CD4-positive, alpha-beta memory T cell (primary cell): ENCODE measurements around the gene CCDC83. TPM values are rescaled to one million over a fixed set of nuclear protein-coding genes. Genes with fewer than 3 reads are reported as not detected.

Source experiments
- CTCF ChIA-PET: fragments of 350-600 bp; sonication (Branson Sonifier 250); formaldehyde crosslinking; loops from one replicate; lab custom pipeline; 2021; ENCODE audit warnings: inconsistent platforms; ENCODE audit not compliant: partially characterized antibody; lab: Charles Lee
- POLR2A ChIA-PET: fragments of 350-600 bp; sonication (Branson Sonifier 250); formaldehyde crosslinking; loops from one replicate; lab custom pipeline; 2021; ENCODE audit not compliant: partially characterized antibody; lab: Charles Lee
- DNase-seq, 5 donors: peaks; one replicate each; pipeline versions ENCODE4 v3.0.0 to v3.0.0-alpha.2; 2020 to 2022; ENCODE audit warnings: mixed read lengths in 1 of 5
- H3K27ac ChIP-seq: one replicate; pipeline ENCODE4 v1.7.0; 2013; ENCODE audit warnings: low read depth, low read length
- H3K27me3 ChIP-seq: 2 replicates; pipeline ENCODE4 v1.7.0; 2013; ENCODE audit warnings: mild to moderate bottlenecking, low read length, moderate library complexity; ENCODE audit not compliant: insufficient read depth
- H3K36me3 ChIP-seq: 2 replicates; pipeline ENCODE4 v1.7.0; 2013; ENCODE audit warnings: mild to moderate bottlenecking, low read length, moderate library complexity; ENCODE audit not compliant: insufficient read depth
- H3K4me1 ChIP-seq: 2 replicates; pipeline ENCODE4 v1.7.0; 2013; ENCODE audit warnings: mild to moderate bottlenecking, low read length, moderate library complexity; ENCODE audit not compliant: insufficient read depth
- H3K4me3 ChIP-seq, 2 donors: one replicate each; pipeline ENCODE4 v1.7.0; 2013; ENCODE audit warnings: low read length in 2 of 2, mild to moderate bottlenecking in 1 of 2
- H3K9me3 ChIP-seq, 2 donors: one replicate each; pipeline ENCODE4 v1.7.0; 2013; ENCODE audit warnings: low read length in 2 of 2, control low read depth in 1 of 2; ENCODE audit not compliant: control insufficient read depth in 1 of 2
- H3K27ac Mint-ChIP-seq, 7 donors: one replicate each; pipeline ENCODE4 v1.8.0; 2020 to 2021; ENCODE audit warnings: mixed read lengths in 7 of 7, mild to moderate bottlenecking in 6 of 7, inconsistent platforms in 3 of 7, moderate library complexity in 3 of 7
- H3K27me3 Mint-ChIP-seq, 2 donors: one replicate each; pipeline ENCODE4 v1.8.0; 2020 to 2021; ENCODE audit warnings: mixed read lengths in 2 of 2
- H3K36me3 Mint-ChIP-seq, 2 donors: one replicate each; pipeline ENCODE4 v1.8.0; 2020 to 2021; ENCODE audit warnings: mixed read lengths in 2 of 2, inconsistent platforms in 1 of 2, mild to moderate bottlenecking in 1 of 2
- H3K4me1 Mint-ChIP-seq, 4 donors: one replicate each; pipeline ENCODE4 v1.8.0; 2020 to 2021; ENCODE audit warnings: mixed read lengths in 4 of 4, mild to moderate bottlenecking in 1 of 4
- H3K4me3 Mint-ChIP-seq, 8 donors: one replicate each; pipeline ENCODE4 v1.8.0; 2020 to 2021; ENCODE audit warnings: mixed read lengths in 8 of 8, mild to moderate bottlenecking in 7 of 8, moderate library complexity in 6 of 8, inconsistent platforms in 3 of 8
- H3K9me3 Mint-ChIP-seq, 8 donors: one replicate each; pipeline ENCODE4 v1.8.0; 2020 to 2021; ENCODE audit warnings: mixed read lengths in 8 of 8, mild to moderate bottlenecking in 5 of 8, inconsistent platforms in 3 of 8, moderate library complexity in 1 of 8
- intact Hi-C: fragments of 100-400 bp; cut with micrococcal nuclease; formaldehyde crosslinking; loops from one replicate; pipeline ENCODE4 v1.15.1; 2023
- polyA plus RNA-seq, 2 donors: library from polyadenylated mRNA; unstranded; fragments of 300-500 nt; fragmentation: Illumina TruSeq; gene quantifications; one replicate each; pipeline ENCODE4 v1.2.3, GENCODE V29; 2021
- total RNA-seq, 2 experiments: library from RNA; stranded (reverse); gene quantifications; one replicate each; pipeline ENCODE4 v1.2.3, GENCODE V29; 2021

CCDC83 gene
- total and polyA plus RNA-seq, 4 experiments from 2014 or later = not detected

GRCh38 chr11:85810521-85810870 is 44.7 kb upstream of the CCDC83 start:
- Mint-ChIP-seq H3K4me1 (peaks cover 24 to 72% (median 49%) of the 10 kb centered on the region in 4 donors), H3K27me3 (peaks cover 0 to 3% of the 10 kb centered on the region in 2 donors), H3K36me3 (peaks cover 0 to 4% of the 10 kb centered on the region in 2 donors), H3K27ac (peak overlapping the region; percentile 90 to 95 (median 93)), H3K4me3 (peak overlapping the region; percentile 89 to 97 (median 94)), H3K9me3 (no peaks in the 10 kb centered on the region)
- Histone ChIP-seq H3K27me3 (no peaks in the 10 kb centered on the region), H3K27ac (peak overlapping the region; percentile 59), H3K36me3 (no peaks in the 10 kb centered on the region), H3K4me3 (peak overlapping the region; percentile 58 to 85), H3K4me1 (peaks cover 35% of the 10 kb centered on the region), H3K9me3 (no peaks in the 10 kb centered on the region)
- POLR2A ChIA-PET = interaction anchor here (0.7 to 3.7 kb wide), 12 partner anchors 14 to 163 kb away, joined by 3 to 40 read pairs (median 4); partner anchors contain the start of genes CREBZF and TMEM126A
- intact Hi-C loops = loop anchor here (1.0 kb wide), 3 partner anchors 13 to 57 kb away; no protein-coding TSS in a partner anchor
- CTCF ChIA-PET = interaction anchor here (0.7 to 3.3 kb wide), 7 partner anchors 11 to 115 kb away, joined by 3 to 33 read pairs (median 5); partner anchors contain the start of gene CCDC83
- DNase-seq = no peak

- DNase-seq = peak; percentile 74 to 83 (median 78)
- no peaks in the 10 kb centered on the region for H3K9me3 ChIP-seq
- Mint-ChIP-seq H3K4me3 (peak within 1 kb of the TSS; percentile 89 to 97 (median 94)), H3K36me3 (peaks cover 0 to 4% of the 10 kb centered on the region in 2 donors), H3K27ac (peak within 1 kb of the TSS; percentile 90 to 96 (median 94)), H3K27me3 (peaks cover 0 to 3% of the 10 kb centered on the region in 2 donors), H3K4me1 (peaks cover 21 to 69% (median 45%) of the 10 kb centered on the region in 4 donors), H3K9me3 (no peaks in the 10 kb centered on the region)
- peak within 1 kb of the TSS; percentile 58 to 85 for H3K4me3 ChIP-seq
- H3K27ac ChIP-seq = peak within 1 kb of the TSS; percentile 59
- CTCF ChIA-PET = interaction anchor here (0.7 to 3.3 kb wide), 7 partner anchors 10 to 383 kb away, joined by 3 to 33 read pairs (median 5); partner anchors contain the start of gene CCDC83
- H3K27me3 ChIP-seq = no peaks in the 10 kb centered on the region
- POLR2A ChIA-PET = interaction anchor here (0.7 to 3.7 kb wide), 9 partner anchors 14 to 146 kb away, joined by 3 to 40 read pairs (median 5); partner anchors contain the start of gene CREBZF
- H3K4me1 ChIP-seq = peaks cover 38% of the 10 kb centered on the region
- H3K36me3 ChIP-seq = no peaks in the 10 kb centered on the region
- intact Hi-C loops = loop anchor here (1.0 kb wide), 3 partner anchors 12 to 58 kb away; no protein-coding TSS in a partner anchor
These were observed 44.1 kb upstream of the CCDC83 start, which contains the start of gene SYTL2 for GRCh38 chr11:85810871-85811611. Gene SYTL2 (minus strand): TSS chr11:85811141. CDS start chr11:85757725, 53,416 bp downstream.

GRCh38 chr11:85811624-85812023 is 43.6 kb upstream of the CCDC83 start:
- ChIA-PET POLR2A (interaction anchor here (1.5 to 3.7 kb wide), 4 partner anchors 13 to 147 kb away, joined by 4 to 40 read pairs (median 10); partner anchors contain the start of gene CREBZF), CTCF (interaction anchor here (0.9 to 3.3 kb wide), 2 partner anchors 43 to 382 kb away, joined by 3 to 15 read pairs; partner anchors contain the start of gene CCDC83)
- Histone ChIP-seq H3K27me3 (no peaks in the 10 kb centered on the region), H3K4me1 (peaks cover 38% of the 10 kb centered on the region), H3K4me3 (peak overlapping the region in 1 of 2 donors; percentile 85), H3K27ac (peak overlapping the region; percentile 59), H3K9me3 (no peaks in the 10 kb centered on the region), H3K36me3 (no peaks in the 10 kb centered on the region)
- Mint-ChIP-seq H3K4me3 (peak overlapping the region; percentile 86 to 95 (median 91)), H3K27me3 (peaks cover 0 to 3% of the 10 kb centered on the region in 2 donors), H3K9me3 (no peaks in the 10 kb centered on the region), H3K36me3 (peaks cover 0 to 4% of the 10 kb centered on the region in 2 donors), H3K4me1 (peaks cover 19 to 63% (median 39%) of the 10 kb centered on the region in 4 donors), H3K27ac (peak overlapping the region; percentile 52 to 96 (median 94))
- intact Hi-C loops = no loop called here
- DNase-seq = no peak

- peak overlapping the region in 1 of 7 donors; percentile 66 for H3K27ac Mint-ChIP-seq
- H3K27me3 Mint-ChIP-seq = peaks cover 0 to 3% of the 10 kb centered on the region in 2 donors
- ChIA-PET CTCF (interaction anchor here (0.9 kb wide), 1 partner anchor 41 kb away, joined by 4 read pairs; the partner anchor contains the start of gene CCDC83), POLR2A (interaction anchor here (1.3 to 2.0 kb wide), 2 partner anchors 11 to 149 kb away, joined by 4 to 17 read pairs; partner anchors contain the start of gene CREBZF)
- no peaks in the 10 kb centered on the region for H3K9me3 ChIP-seq
- peak overlapping the region in 3 of 8 donors; percentile 10 to 65 (median 62) for H3K4me3 Mint-ChIP-seq
- peaks cover 19 to 51% (median 34%) of the 10 kb centered on the region in 4 donors for H3K4me1 Mint-ChIP-seq
- peaks cover 35% of the 10 kb centered on the region for H3K4me1 ChIP-seq
- intact Hi-C loops = no loop called here
- peaks cover 0 to 4% of the 10 kb centered on the region in 2 donors for H3K36me3 Mint-ChIP-seq
- no peak overlapping the region for H3K4me3 ChIP-seq
- no peaks in the 10 kb centered on the region for H3K36me3 ChIP-seq
- H3K9me3 Mint-ChIP-seq = no peaks in the 10 kb centered on the region
- H3K27me3 ChIP-seq = no peaks in the 10 kb centered on the region
- H3K27ac ChIP-seq = no peak overlapping the region
- no peak for DNase-seq
These were observed 41.5 kb upstream of the CCDC83 start for GRCh38 chr11:85813721-85814120.

GRCh38 chr11:85815186-85815931 is 39.8 kb upstream of the CCDC83 start:
- intact Hi-C loops = no loop called here
- peak overlapping the region in 1 of 8 donors; percentile 17 for H3K4me3 Mint-ChIP-seq
- H3K27me3 ChIP-seq = no peaks in the 10 kb centered on the region
- H3K36me3 ChIP-seq = no peaks in the 10 kb centered on the region
- no peak overlapping the region for H3K4me3 ChIP-seq
- peaks cover 0 to 2% of the 10 kb centered on the region in 2 donors for H3K36me3 Mint-ChIP-seq
- no peak overlapping the region for H3K27ac ChIP-seq
- H3K4me1 ChIP-seq = peaks cover 19% of the 10 kb centered on the region
- peak overlapping the region in 3 of 7 donors; percentile 26 to 60 (median 26) for H3K27ac Mint-ChIP-seq
- peaks cover 11 to 36% (median 19%) of the 10 kb centered on the region in 4 donors for H3K4me1 Mint-ChIP-seq
- ChIA-PET CTCF (interaction anchor here (0.6 to 1.4 kb wide), 5 partner anchors 9 to 250 kb away, joined by 3 to 5 read pairs (median 3); partner anchors contain the start of gene CCDC83), POLR2A (interaction anchor here (1.0 to 2.0 kb wide), 3 partner anchors 9 to 150 kb away, joined by 3 to 17 read pairs (median 4); partner anchors contain the start of gene CREBZF)
- no peak for DNase-seq
- no peaks in the 10 kb centered on the region for H3K9me3 Mint-ChIP-seq
- H3K9me3 ChIP-seq = no peaks in the 10 kb centered on the region
- H3K27me3 Mint-ChIP-seq = peaks cover 0 to 3% of the 10 kb centered on the region in 2 donors

GRCh38 chr11:85819441-85819840 is 35.7 kb upstream of the CCDC83 start:
- ChIA-PET POLR2A (no interaction called here), CTCF (no interaction called here)
- intact Hi-C loops = no loop called here
- Histone ChIP-seq H3K4me1 (peaks cover 36% of the 10 kb centered on the region), H3K9me3 (no peaks in the 10 kb centered on the region), H3K27me3 (no peaks in the 10 kb centered on the region), H3K36me3 (no peaks in the 10 kb centered on the region), H3K4me3 (no peak overlapping the region), H3K27ac (no peak overlapping the region)
- Mint-ChIP-seq H3K27me3 (peaks cover 0 to 2% of the 10 kb centered on the region in 2 donors), H3K36me3 (no peaks in the 10 kb centered on the region), H3K4me1 (peaks cover 32 to 52% (median 35%) of the 10 kb centered on the region in 4 donors), H3K27ac (peak overlapping the region in 1 of 7 donors; percentile 11), H3K9me3 (peaks cover 0 to 1% (median 0%) of the 10 kb centered on the region in 8 donors), H3K4me3 (no peak overlapping the region)
- no peak for DNase-seq
